CD4-positive, CD25-positive, alpha-beta regulatory T cell (primary cell): Measurements from ENCODE around the gene MARCHF6. TPM values are rescaled to one million over a fixed set of nuclear protein-coding genes. Genes with fewer than 3 reads are reported as not detected.
A peak's percentile ranks its signal among the peaks of the same experiment; 100 is the strongest.
"Not testable (repeated sequence)": the region's sequence is repeated elsewhere in the genome, so short reads cannot be mapped to it uniquely, and the experiment has no call there.

ENCODE experiments used
- ATAC-seq, 2 donors: fragments of 150-1000 bp; cut with Tn5 transposase; one replicate each; pipeline ENCODE4 v1.10.0; 2021; ENCODE audit warnings: low read depth in 2 of 2, moderate number of reproducible peaks in 2 of 2, moderate library complexity in 1 of 2
- DNase-seq, 3 donors: peaks; one replicate each; pipeline versions ENCODE4 v3.0.0 to v3.0.0-alpha.2; 2012 to 2022; ENCODE audit warnings: mixed read lengths in 1 of 3
- H3K27ac ChIP-seq: one replicate; pipeline ENCODE4 v1.7.0; 2013; ENCODE audit warnings: mild to moderate bottlenecking, low read length; ENCODE audit not compliant: insufficient read depth, poor library complexity, severe bottlenecking
- H3K27me3 ChIP-seq: one replicate; pipeline ENCODE4 v1.7.0; 2013; ENCODE audit warnings: low read length; ENCODE audit not compliant: control insufficient read depth, insufficient read depth
- H3K36me3 ChIP-seq: one replicate; pipeline ENCODE4 v1.7.0; 2013; ENCODE audit warnings: mild to moderate bottlenecking, low read length, moderate library complexity; ENCODE audit not compliant: control insufficient read depth, insufficient read depth
- H3K4me1 ChIP-seq: 2 replicates; pipeline ENCODE4 v1.7.0; 2013; ENCODE audit warnings: mild to moderate bottlenecking, low read length; ENCODE audit not compliant: insufficient read depth, control insufficient read depth, poor library complexity, severe bottlenecking
- H3K4me3 ChIP-seq: one replicate; pipeline ENCODE4 v1.7.0; 2013; ENCODE audit warnings: low read depth, mild to moderate bottlenecking, low read length, moderate library complexity
- H3K9me3 ChIP-seq, 2 experiments: 1 replicate in 1 of 2; 2 replicates in 1 of 2; pipeline ENCODE4 v1.7.0; 2013; ENCODE audit warnings: low read length in 2 of 2, mild to moderate bottlenecking in 1 of 2, moderate library complexity in 1 of 2; ENCODE audit not compliant: control insufficient read depth in 2 of 2
- H3K27ac Mint-ChIP-seq, 3 donors: one replicate each; pipeline ENCODE4 v1.8.0; 2020 to 2022; ENCODE audit warnings: mild to moderate bottlenecking in 3 of 3, mixed read lengths in 3 of 3, moderate library complexity in 2 of 3
- H3K27me3 Mint-ChIP-seq: one replicate; pipeline ENCODE4 v1.8.0; 2022; ENCODE audit warnings: mild to moderate bottlenecking, mixed read lengths
- H3K36me3 Mint-ChIP-seq: one replicate; pipeline ENCODE4 v1.8.0; 2020; ENCODE audit warnings: mixed read lengths
- H3K4me1 Mint-ChIP-seq, 4 donors: one replicate each; pipeline ENCODE4 v1.8.0; 2020 to 2022; ENCODE audit warnings: mixed read lengths in 4 of 4, mild to moderate bottlenecking in 1 of 4
- H3K4me3 Mint-ChIP-seq, 4 donors: one replicate each; pipeline ENCODE4 v1.8.0; 2020 to 2022; ENCODE audit warnings: mild to moderate bottlenecking in 4 of 4, mixed read lengths in 4 of 4, moderate library complexity in 3 of 4
- H3K9me3 Mint-ChIP-seq, 7 donors: one replicate each; pipeline ENCODE4 v1.8.0; 2020 to 2022; ENCODE audit warnings: mixed read lengths in 7 of 7, mild to moderate bottlenecking in 3 of 7, moderate library complexity in 2 of 7
- polyA plus RNA-seq, 4 donors: library from polyadenylated mRNA; unstranded; fragments of 300-500 nt; fragmentation: Illumina TruSeq; gene quantifications; one replicate each; pipeline ENCODE4 v1.2.3, GENCODE V29; 2021
- total RNA-seq: library from RNA; stranded (reverse); gene quantifications from one replicate; pipeline ENCODE4 v1.2.3, GENCODE V29; 2022

The MARCHF6 gene
- total and polyA plus RNA-seq, 5 donors from 2014 or later = 34.9 to 188 (median 53.8) TPM

GRCh38 chr5:10367579-10367978 is 14.1 kb downstream of the MARCHF6 start:
- H3K9me3 ChIP-seq = no peaks in the 10 kb centered on the region
- Mint-ChIP-seq H3K27me3 (no peaks in the 10 kb centered on the region), H3K27ac (no peak overlapping the region), H3K4me1 (peaks cover 42 to 85% (median 64%) of the 10 kb centered on the region in 4 donors), H3K36me3 (peaks cover 6% of the 10 kb centered on the region), H3K4me3 (peak overlapping the region in 2 of 4 donors; percentile 9 to 21), H3K9me3 (no peaks in the 10 kb centered on the region)
- H3K27me3 ChIP-seq = no peaks in the 10 kb centered on the region
- H3K4me1 ChIP-seq = peaks cover 24% of the 10 kb centered on the region
- H3K4me3 ChIP-seq = no peak overlapping the region
- ATAC-seq = no peak
- no peak for DNase-seq
- H3K36me3 ChIP-seq = no peaks in the 10 kb centered on the region
- no peak overlapping the region for H3K27ac ChIP-seq

- H3K4me1 Mint-ChIP-seq = peaks cover 29 to 86% (median 70%) of the 10 kb centered on the region in 4 donors
- Histone ChIP-seq H3K27ac (no peak overlapping the region), H3K9me3 (no peaks in the 10 kb centered on the region), H3K36me3 (no peaks in the 10 kb centered on the region), H3K4me1 (peaks cover 37% of the 10 kb centered on the region), H3K4me3 (no peak overlapping the region), H3K27me3 (no peaks in the 10 kb centered on the region)
- DNase-seq = no peak
- no peak overlapping the region for H3K4me3 Mint-ChIP-seq
- no peaks in the 10 kb centered on the region for H3K9me3 Mint-ChIP-seq
- no peak overlapping the region for H3K27ac Mint-ChIP-seq
- H3K36me3 Mint-ChIP-seq = peaks cover 14% of the 10 kb centered on the region
- no peak for ATAC-seq
- H3K27me3 Mint-ChIP-seq = no peaks in the 10 kb centered on the region
These were observed 17.4 kb downstream of the MARCHF6 start for GRCh38 chr5:10370931-10371330.

GRCh38 chr5:10371369-10371768 is 17.9 kb downstream of the MARCHF6 start:
- H3K9me3 ChIP-seq, DNase-seq, H3K27me3 ChIP-seq, H3K36me3 ChIP-seq, H3K4me3 ChIP-seq, H3K27ac ChIP-seq, H3K9me3 Mint-ChIP-seq, H3K27me3 Mint-ChIP-seq, H3K27ac Mint-ChIP-seq, ATAC-seq, H3K4me3 Mint-ChIP-seq: not testable (repeated sequence)
- H3K36me3 Mint-ChIP-seq = peaks cover 18% of the 10 kb centered on the region
- peaks cover 38% of the 10 kb centered on the region for H3K4me1 ChIP-seq
- peaks cover 26 to 88% (median 74%) of the 10 kb centered on the region in 4 donors for H3K4me1 Mint-ChIP-seq

GRCh38 chr5:10372726-10373709 is 19.5 kb downstream of the MARCHF6 start:
- H3K9me3 Mint-ChIP-seq = no peaks in the 10 kb centered on the region
- H3K27ac ChIP-seq = no peak overlapping the region
- H3K27me3 ChIP-seq = no peaks in the 10 kb centered on the region
- H3K4me1 Mint-ChIP-seq = peaks cover 32 to 87% (median 73%) of the 10 kb centered on the region in 4 donors
- H3K4me3 ChIP-seq = no peak overlapping the region
- no peaks in the 10 kb centered on the region for H3K27me3 Mint-ChIP-seq
- DNase-seq (no peak), ATAC-seq (no peak)
- peaks cover 47% of the 10 kb centered on the region for H3K4me1 ChIP-seq
- peaks cover 4% of the 10 kb centered on the region for H3K36me3 ChIP-seq
- H3K9me3 ChIP-seq = no peaks in the 10 kb centered on the region
- peak overlapping the region; percentile 42 to 65 (median 45) for H3K27ac Mint-ChIP-seq
- H3K36me3 Mint-ChIP-seq = peaks cover 23% of the 10 kb centered on the region
- H3K4me3 Mint-ChIP-seq = peak overlapping the region; percentile 10 to 22 (median 16)

- Mint-ChIP-seq H3K4me3 (peak overlapping the region in 3 of 4 donors; percentile 13 to 16 (median 16)), H3K27ac (peak overlapping the region in 1 of 3 donors; percentile 79), H3K36me3 (peaks cover 28% of the 10 kb centered on the region), H3K27me3 (no peaks in the 10 kb centered on the region), H3K4me1 (peaks cover 37 to 82% (median 72%) of the 10 kb centered on the region in 4 donors), H3K9me3 (no peaks in the 10 kb centered on the region)
- DNase-seq = no peak
- Histone ChIP-seq H3K27ac (no peak overlapping the region), H3K36me3 (peaks cover 10% of the 10 kb centered on the region), H3K4me1 (peaks cover 38% of the 10 kb centered on the region), H3K27me3 (no peaks in the 10 kb centered on the region), H3K9me3 (no peaks in the 10 kb centered on the region), H3K4me3 (no peak overlapping the region)
- no peak for ATAC-seq
These were observed 20.8 kb downstream of the MARCHF6 start for GRCh38 chr5:10374046-10375022.

- H3K4me3 Mint-ChIP-seq, H3K9me3 Mint-ChIP-seq, H3K4me3 ChIP-seq, H3K27ac ChIP-seq, H3K27me3 ChIP-seq, H3K9me3 ChIP-seq, H3K27me3 Mint-ChIP-seq, ATAC-seq, H3K27ac Mint-ChIP-seq, DNase-seq: not testable (repeated sequence)
- H3K36me3 ChIP-seq = peaks cover 12% of the 10 kb centered on the region
- peaks cover 28% of the 10 kb centered on the region for H3K36me3 Mint-ChIP-seq
- peaks cover 37% of the 10 kb centered on the region for H3K4me1 ChIP-seq
- peaks cover 37 to 77% (median 68%) of the 10 kb centered on the region in 4 donors for H3K4me1 Mint-ChIP-seq
These were observed 21.7 kb downstream of the MARCHF6 start for GRCh38 chr5:10375146-10375545.

- Mint-ChIP-seq H3K4me3 (peak overlapping the region in 1 of 4 donors; percentile 24), H3K27me3 (no peaks in the 10 kb centered on the region), H3K27ac (peak overlapping the region in 2 of 3 donors; percentile 36 to 49), H3K36me3 (peaks cover 39% of the 10 kb centered on the region), H3K4me1 (peaks cover 29 to 71% (median 61%) of the 10 kb centered on the region in 4 donors), H3K9me3 (no peaks in the 10 kb centered on the region)
- peaks cover 19% of the 10 kb centered on the region for H3K36me3 ChIP-seq
- no peak for DNase-seq
- no peak overlapping the region for H3K27ac ChIP-seq
- H3K4me3 ChIP-seq = no peak overlapping the region
- peaks cover 30% of the 10 kb centered on the region for H3K4me1 ChIP-seq
- no peaks in the 10 kb centered on the region for H3K27me3 ChIP-seq
- no peaks in the 10 kb centered on the region for H3K9me3 ChIP-seq
- no peak for ATAC-seq
These were observed 23.0 kb downstream of the MARCHF6 start for GRCh38 chr5:10376544-10376943.
